A549 (cell line): Measurements from ENCODE around the gene CLSTN2. TPM values are rescaled to one million over a fixed set of nuclear protein-coding genes. Genes with fewer than 3 reads are reported as not detected.

Experiments
- ATAC-seq, 2 experiments: fragments of 200-7000 bp in 1 of 2; fragments of >200 bp in 1 of 2; cut with Nextera tagmentation in 1 of 2; cut with Tn5 transposase in 1 of 2; 3 replicates each; pipeline versions ENCODE4 v1.8.0 to v1.9.1; 2018 to 2020; ENCODE audit warnings: mild to moderate bottlenecking in 1 of 2, moderate library complexity in 1 of 2
- CTCF ChIA-PET: fragments of 300-600 bp; sonication (Branson Sonifier 250); formaldehyde crosslinking; extraction: SDS; loops from one replicate; lab custom pipeline; 2021; ENCODE audit warnings: antibody characterized with exemption, inconsistent platforms; lab: Yijun Ruan, JAX
- POLR2A ChIA-PET: fragments of 350-600 bp; formaldehyde crosslinking; extraction: SDS; loops from one replicate; lab custom pipeline; 2021; ENCODE audit warnings: antibody characterized with exemption, inconsistent platforms; lab: Yijun Ruan, JAX
- DNase-seq, 2 experiments: peaks; one replicate each; pipeline versions ENCODE4 v3.0.0 to v3.0.0-alpha.2; 2011 to 2016; ENCODE audit warnings: low read depth in 1 of 2, low spot score in 1 of 2
- FAIRE-seq: peaks from 2 replicates; lab custom pipeline; 2011; peaks lifted over from hg19 to GRCh38; lab: Jason Lieb, UNC
- H3K27ac ChIP-seq, 2 experiments: fragments of >200 bp; sonication (Bioruptor Twin); formaldehyde crosslinking; 3 replicates each; pipeline ENCODE4 v1.5.1; 2016 to 2017
- H3K4me1 ChIP-seq: fragments of >200 bp; sonication (Bioruptor Twin); formaldehyde crosslinking; 3 replicates; pipeline ENCODE4 v1.6.1; 2016
- H3K4me2 ChIP-seq: fragments of >200 bp; sonication (Bioruptor Twin); formaldehyde crosslinking; 3 replicates; pipeline ENCODE4 v1.6.1; 2016
- H3K4me3 ChIP-seq: fragments of >200 bp; sonication (Bioruptor Twin); formaldehyde crosslinking; 3 replicates; pipeline ENCODE4 v1.5.1; 2016
- H3K9me3 ChIP-seq: fragments of >200 bp; sonication (Bioruptor Twin); formaldehyde crosslinking; 3 replicates; pipeline ENCODE4 v1.6.1; 2016
- ATOH8 ChIP-seq: fragments of 250-450 bp; sonication (Bioruptor Pico); IDR thresholded peaks from 2 replicates; pipeline ENCODE4 v1.5.0; 2020; ENCODE audit warnings: low read depth, mild to moderate bottlenecking, moderate library complexity
- BCL3 ChIP-seq: fragments of >200 bp; sonication (Bioruptor Twin); formaldehyde crosslinking; IDR thresholded peaks from 3 replicates; pipeline ENCODE4 v1.6.1; 2016
- CHD4 ChIP-seq: fragments of 200-600 bp; sonication (generic); IDR thresholded peaks from 2 replicates; pipeline ENCODE4 v1.6.1; 2016; ENCODE audit warnings: antibody characterized with exemption, mild to moderate bottlenecking, borderline replicate concordance
- E2F6 ChIP-seq: IDR thresholded peaks from 2 replicates; pipeline ENCODE4 v1.6.1; 2012; ENCODE audit warnings: low read depth, borderline replicate concordance
- ELK1 ChIP-seq: fragments of 150-350 bp; IDR thresholded peaks from 2 replicates; pipeline ENCODE4 v1.6.1; 2014; ENCODE audit warnings: low read depth, mild to moderate bottlenecking, low read length
- EP300 ChIP-seq, 2 experiments: fragments of >200 bp; sonication (Bioruptor Twin); formaldehyde crosslinking; IDR thresholded peaks; 2 replicates in 1 of 2; 3 replicates in 1 of 2; pipeline ENCODE4 v1.6.1; 2016 to 2017
- ESRRA ChIP-seq: fragments of 150-350 bp; IDR thresholded peaks from 2 replicates; pipeline ENCODE4 v1.6.1; 2014; ENCODE audit warnings: mild to moderate bottlenecking, low read length, borderline replicate concordance
- FOSB ChIP-seq: fragments of 250-450 bp; sonication (Bioruptor Pico); IDR thresholded peaks from 2 replicates; pipeline ENCODE4 v1.5.0; 2020; ENCODE audit warnings: mild to moderate bottlenecking, moderate library complexity
- FOSL2 ChIP-seq, 2 experiments: fragments of 450-650 bp in 1 of 2; fragments of >200 bp in 1 of 2; sonication (Bioruptor Twin) in 1 of 2; formaldehyde crosslinking; IDR thresholded peaks; 2 replicates each; pipeline versions ENCODE4 v1.5.0 to v1.6.1; 2016 to 2020; ENCODE audit warnings: mild to moderate bottlenecking in 1 of 2, moderate library complexity in 1 of 2
- HMGXB4 ChIP-seq: fragments of 250-450 bp; sonication (Bioruptor Pico); IDR thresholded peaks from 2 replicates; pipeline ENCODE4 v1.5.0; 2021; ENCODE audit warnings: mild to moderate bottlenecking, moderate library complexity, borderline replicate concordance
- HOXB5 ChIP-seq: fragments of 250-450 bp; sonication (Bioruptor Pico); IDR thresholded peaks from 2 replicates; pipeline ENCODE4 v1.5.0; 2020; ENCODE audit warnings: mild to moderate bottlenecking, moderate library complexity
- NFE2L2 ChIP-seq: fragments of 150-350 bp; conservative IDR thresholded peaks from 2 replicates; pipeline ENCODE4 v1.6.1; 2014; ENCODE audit warnings: low read length
- PHF8 ChIP-seq: fragments of 200-600 bp; sonication (generic); IDR thresholded peaks from 2 replicates; pipeline ENCODE4 v1.6.1; 2016; ENCODE audit warnings: low read depth, mild to moderate bottlenecking, antibody characterized with exemption, moderate library complexity, borderline replicate concordance
- RAD21 ChIP-seq, 2 experiments: fragments of >200 bp in 1 of 2; sonication (Bioruptor Twin) in 1 of 2; formaldehyde crosslinking in 1 of 2; IDR thresholded peaks in 1 of 2; conservative IDR thresholded peaks in 1 of 2; 2 replicates in 1 of 2; 3 replicates in 1 of 2; pipeline ENCODE4 v1.6.1; 2012 to 2018; ENCODE audit warnings: inconsistent platforms in 1 of 2
- SMC3 ChIP-seq: fragments of >200 bp; sonication (Bioruptor Twin); formaldehyde crosslinking; IDR thresholded peaks from 3 replicates; pipeline ENCODE4 v1.6.1; 2018; ENCODE audit warnings: inconsistent platforms
- TFCP2L1 ChIP-seq: fragments of 250-450 bp; sonication (Bioruptor Pico); IDR thresholded peaks from 2 replicates; pipeline ENCODE4 v1.5.0; 2021; ENCODE audit warnings: mild to moderate bottlenecking
- TP53 ChIP-seq: fragments of 250-450 bp; sonication (Bioruptor Pico); IDR thresholded peaks from 2 replicates; pipeline ENCODE4 v1.5.0; 2021; ENCODE audit warnings: mild to moderate bottlenecking, moderate library complexity
- USF2 ChIP-seq: fragments of 450-650 bp; IDR thresholded peaks from 2 replicates; pipeline ENCODE4 v1.6.1; 2014; ENCODE audit warnings: antibody characterized with exemption
- ZFP36 ChIP-seq: fragments of 450-650 bp; IDR thresholded peaks from 2 replicates; pipeline ENCODE4 v1.6.1; 2014; ENCODE audit warnings: borderline replicate concordance; ENCODE audit not compliant: partially characterized antibody
- WGBS: methylation state at CpG from one replicate; pipeline ENCODE4 v1.1.6; 2017; ENCODE audit errors: missing lambda C conversion rate; 5-methylcytosine and 5-hydroxymethylcytosine counted together
- polyA plus RNA-seq, 4 experiments: library from polyadenylated mRNA; depleted of rRNA in 3 of 4; stranded (reverse); fragments of >200 nt; fragmentation: RNase III in 1 of 4; extraction: RNeasy Plus Mini Kit Qiagen cat#74134 plus additional on column Dnase treatment in 1 of 4; gene quantifications; 2 replicates in 3 of 4; 3 replicates in 1 of 4; pipeline ENCODE4 v1.2.3, GENCODE V29; 2011 to 2017

Gene CLSTN2
- polyA plus RNA-seq, 2 of the 4 experiments (the other 2 are of a cell fraction) = 0.03 to 0.04 TPM

- DNase-seq (no peak), ATAC-seq (no peak), FAIRE-seq (no peak)
- ChIA-PET CTCF (no interaction called here), POLR2A (no interaction called here)
- Histone ChIP-seq H3K4me3 (no peak overlapping the region), H3K27ac (no peak overlapping the region), H3K4me2 (no peak overlapping the region), H3K9me3 (no peaks in the 10 kb centered on the region), H3K4me1 (no peaks in the 10 kb centered on the region)
- TF ChIP-seq ESRRA = no peak
- no peak for TF ChIP-seq TP53
- TF ChIP-seq RAD21 (conservative IDR thresholded peaks at IDR 0.05 in 1 of 2, IDR thresholded peaks at IDR 0.05 in 1 of 2) = no peak
- no peak for TF ChIP-seq ELK1
- no peak for TF ChIP-seq EP300 (IDR thresholded peaks at IDR 0.05)
- TF ChIP-seq HMGXB4 (CRISPR knock-in tag) = no peak
- no peak for TF ChIP-seq SMC3
- TF ChIP-seq CHD4 = no peak
- no peak for TF ChIP-seq BCL3
- TF ChIP-seq FOSB = no peak
- TF ChIP-seq E2F6 = no peak
- TF ChIP-seq HOXB5 = no peak
- no peak for TF ChIP-seq TFCP2L1 (CRISPR knock-in tag)
- TF ChIP-seq USF2 = no peak
- TF ChIP-seq FOSL2 (IDR thresholded peaks at IDR 0.05) = no peak
- TF ChIP-seq FOSL2 (CRISPR knock-in tag; IDR thresholded peaks at IDR 0.05) = no peak
- TF ChIP-seq NFE2L2 = no peak
- no peak for TF ChIP-seq PHF8
- TF ChIP-seq ATOH8 (CRISPR knock-in tag) = no peak
- TF ChIP-seq ZFP36 = no peak
- 5% methylated on average over 6 of the region's 6 CpGs for WGBS
These were observed 575.4 kb downstream of the CLSTN2 start for GRCh38 chr3:140510303-140510861.
